GM21786 (cell line): ENCODE data around the gene KCNN3.

Experiments used
- ATAC-seq: cut with Tn5 transposase; IDR thresholded peaks from one replicate; pipeline ENCODE4 v1.9.1; 2021; ENCODE audit not compliant: unreplicated experiment

The KCNN3 gene

GRCh38 chr1:154861607-154862094 lies 8.4 kb downstream of the KCNN3 start:
- ATAC-seq, result no peak

GRCh38 chr1:154860156-154860870 lies 9.8 kb downstream of the KCNN3 start:
- peak; percentile 50 for ATAC-seq

GRCh38 chr1:154859786-154860155 lies 10.3 kb downstream of the KCNN3 start:
- peak; percentile 36 for ATAC-seq

GRCh38 chr1:154859151-154859785 lies 10.8 kb downstream of the KCNN3 start:
- no peak for ATAC-seq

GRCh38 chr1:154857441-154858215 lies 12.5 kb downstream of the KCNN3 start:
- no peak for ATAC-seq

- ATAC-seq, result no peak
These were observed 13.1 kb downstream of the KCNN3 start for GRCh38 chr1:154857022-154857421.

- ATAC-seq, result no peak
These were observed 13.5 kb downstream of the KCNN3 start for GRCh38 chr1:154856544-154856943.

GRCh38 chr1:154856049-154856448 lies 14.0 kb downstream of the KCNN3 start:
- ATAC-seq, result no peak

- ATAC-seq, result no peak
These were observed 14.8 kb downstream of the KCNN3 start for GRCh38 chr1:154855186-154855851.

- no peak for ATAC-seq
These were observed 17.2 kb downstream of the KCNN3 start for GRCh38 chr1:154852845-154853244.

- no peak for ATAC-seq
These were observed 18.5 kb downstream of the KCNN3 start for GRCh38 chr1:154851392-154852177.

GRCh38 chr1:154849645-154850131 lies 20.4 kb downstream of the KCNN3 start:
- peak; percentile 68 for ATAC-seq

- ATAC-seq, result no peak
These were observed 21.1 kb downstream of the KCNN3 start for GRCh38 chr1:154848983-154849382.

GRCh38 chr1:154847891-154848290 lies 22.2 kb downstream of the KCNN3 start:
- ATAC-seq, result no peak

GRCh38 chr1:154846565-154847442 lies 23.3 kb downstream of the KCNN3 start:
- ATAC-seq, result no peak

- ATAC-seq, result no peak
These were observed 24.2 kb downstream of the KCNN3 start for GRCh38 chr1:154845879-154846278.

GRCh38 chr1:154845174-154845573 lies 24.9 kb downstream of the KCNN3 start:
- no peak for ATAC-seq

- no peak for ATAC-seq
These were observed 25.8 kb downstream of the KCNN3 start for GRCh38 chr1:154844297-154844681.

GRCh38 chr1:154843636-154844296 lies 26.3 kb downstream of the KCNN3 start:
- no peak for ATAC-seq
